LNCAP (cell line): Measurements from ENCODE around the gene VPS37B.

Source experiments
- CTCF ChIP-seq: fragments of 450-650 bp; IDR thresholded peaks from 2 replicates; pipeline ENCODE4 v1.5.1; 2017; ENCODE audit warnings: mild to moderate bottlenecking

The VPS37B gene

GRCh38 chr12:122838841-122839240 is 57.1 kb downstream of the VPS37B start:
- no peak for TF ChIP-seq CTCF

DNA sequence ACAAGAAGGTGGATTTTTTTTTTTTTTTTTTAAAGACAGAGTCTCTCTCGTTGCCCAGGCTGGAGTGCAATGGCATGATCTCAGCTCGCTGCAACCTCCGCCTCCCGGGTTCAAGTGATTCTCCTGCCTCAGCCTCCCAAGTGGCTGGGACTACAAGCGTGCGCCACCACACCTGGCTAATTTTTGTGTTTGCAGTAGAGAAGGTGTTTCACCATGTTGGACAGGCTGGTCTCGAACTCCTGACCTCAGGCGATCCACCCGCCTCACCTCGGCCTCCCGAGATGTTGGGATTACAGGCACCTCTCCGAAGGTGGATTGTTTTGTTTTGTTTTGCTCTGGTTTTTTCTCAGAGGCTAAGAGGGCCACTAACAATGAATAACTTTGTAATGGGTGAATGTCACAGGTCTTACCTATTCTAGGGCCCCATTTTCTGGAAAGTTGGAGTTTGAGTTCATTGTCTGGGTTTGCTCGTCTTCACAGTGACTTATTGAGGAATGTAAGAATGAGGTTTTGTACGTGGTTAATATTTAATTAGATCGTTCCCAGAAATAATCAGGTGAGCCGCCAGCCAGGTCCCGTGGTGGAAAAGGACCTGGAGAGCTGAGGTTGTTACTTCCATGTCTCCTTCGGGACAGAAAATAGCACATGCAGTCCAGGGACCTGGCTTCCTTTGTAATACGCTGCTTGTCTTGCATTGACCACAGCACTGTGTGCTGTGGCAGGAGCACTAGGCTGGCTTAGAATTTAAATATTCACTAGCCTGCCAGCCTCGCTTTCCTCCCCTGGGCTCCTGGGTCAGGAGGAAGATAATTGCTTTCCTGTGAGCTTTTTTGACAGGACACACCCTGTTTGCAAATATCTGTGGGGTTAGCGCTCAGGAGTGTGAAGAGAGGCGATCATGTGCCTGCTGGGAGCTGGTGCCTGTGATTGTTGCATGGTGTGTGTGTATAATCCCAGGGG is 58.3 kb downstream of the VPS37B start:
- TF ChIP-seq CTCF = no peak

- no peak for TF ChIP-seq CTCF
Measured at GRCh38 chr12:122836027-122836921, 59.6 kb downstream of the VPS37B start.

DNA sequence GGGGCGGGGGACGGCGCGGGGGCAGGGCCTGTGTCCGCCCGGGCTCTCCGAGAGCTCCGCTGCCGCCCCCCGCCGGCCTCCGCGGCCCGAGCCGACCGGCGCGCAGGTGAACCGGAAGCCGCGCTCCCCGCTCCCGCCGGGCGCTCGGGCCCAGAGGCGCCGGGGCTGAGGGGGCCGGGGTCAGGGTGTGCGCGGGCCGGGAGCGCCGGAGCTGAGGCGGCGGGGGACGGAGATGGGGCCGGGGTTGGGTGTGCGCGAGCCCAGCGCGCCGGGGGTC is 60.2 kb downstream of the VPS37B start:
- no peak for TF ChIP-seq CTCF

DNA sequence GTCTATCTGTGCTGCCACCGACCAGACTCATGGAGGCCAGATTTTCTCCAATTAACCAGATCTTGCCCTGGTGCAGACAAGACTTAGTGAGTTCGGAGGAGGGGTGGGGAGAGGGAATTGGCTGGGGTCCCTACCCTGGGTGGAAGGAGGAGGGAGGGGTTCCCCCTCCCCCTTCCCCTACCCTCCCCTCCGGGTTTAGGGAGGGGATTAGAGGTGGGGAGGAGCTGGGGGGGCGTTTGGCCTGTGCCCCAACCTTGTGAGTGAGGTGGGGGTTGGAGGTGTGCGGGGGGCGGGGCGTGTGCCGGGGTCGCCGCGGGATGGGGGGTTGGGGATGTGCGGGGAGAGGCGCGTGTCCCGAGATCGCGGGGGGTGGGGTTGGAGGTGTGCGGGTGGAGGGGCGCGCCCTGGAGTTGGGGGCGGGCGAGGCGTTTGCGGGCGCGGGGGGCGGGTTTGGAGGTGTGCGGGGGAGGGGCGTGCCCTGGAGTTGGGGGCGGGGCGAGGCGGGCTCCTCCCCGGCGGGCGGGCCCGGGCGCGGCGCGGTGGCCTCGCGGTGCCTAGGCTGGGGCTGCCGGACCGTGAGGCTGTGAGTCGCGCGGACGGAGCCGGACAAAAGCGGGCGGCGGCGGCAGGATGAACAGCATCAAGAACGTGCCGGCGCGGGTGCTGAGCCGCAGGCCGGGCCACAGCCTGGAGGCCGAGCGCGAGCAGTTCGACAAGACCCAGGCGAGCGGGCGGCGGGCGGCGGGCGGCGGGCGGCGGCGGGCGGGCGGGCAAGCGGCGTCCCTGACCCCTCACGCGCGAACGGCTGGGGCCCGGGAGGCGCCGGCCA is 60.8 kb downstream of the VPS37B start, which contains the start of gene HIP1R:
Gene HIP1R, plus strand, starts transcription at position 537 of the 829 bp plus-strand sequence. Its CDS starts 94 bp downstream, at position 631.
- TF ChIP-seq CTCF = no peak

GRCh38 chr12:122834104-122834920 is 61.6 kb downstream of the VPS37B start:
- no peak for TF ChIP-seq CTCF
